ENCODE data around the gene EZH2.

EZH2 gene

DNA sequence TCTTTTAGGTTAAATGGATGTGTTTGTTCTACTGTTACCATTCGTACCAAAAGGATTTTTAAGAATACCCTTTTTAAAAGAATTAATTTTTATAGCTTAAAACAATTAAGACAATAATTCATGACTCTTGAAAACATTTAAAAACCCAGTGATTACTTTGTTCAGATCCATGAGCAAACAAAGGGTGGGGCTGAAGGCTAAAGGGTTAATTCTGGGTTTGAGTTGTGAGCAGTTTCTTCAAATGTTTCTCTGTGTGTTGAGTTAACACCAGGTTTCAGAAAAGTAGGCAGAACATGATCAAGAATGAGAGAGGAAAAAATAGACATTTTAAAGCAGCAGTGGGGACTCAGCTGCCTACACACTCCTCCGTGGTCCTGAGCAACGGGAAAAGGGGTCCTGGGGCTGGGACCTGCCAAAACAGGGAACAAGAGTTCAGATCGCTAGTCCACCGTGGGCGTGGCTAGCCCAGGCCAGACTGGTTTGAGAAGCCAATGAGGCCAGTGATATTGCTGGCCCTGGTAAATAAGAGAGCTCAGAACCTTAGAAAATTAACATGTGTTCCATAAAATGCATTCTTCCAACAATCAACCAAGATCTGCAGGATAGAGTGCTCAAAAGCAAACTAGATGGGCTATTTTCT is 14.9 kb upstream of the EZH2 start:
- DNase-seq = no peak

- no peak for DNase-seq
These were observed 10.5 kb upstream of the EZH2 start for GRCh38 chr7:148894591-148894990.

- no peak for DNase-seq
These were observed 9.0 kb upstream of the EZH2 start for GRCh38 chr7:148893071-148893470.

DNA sequence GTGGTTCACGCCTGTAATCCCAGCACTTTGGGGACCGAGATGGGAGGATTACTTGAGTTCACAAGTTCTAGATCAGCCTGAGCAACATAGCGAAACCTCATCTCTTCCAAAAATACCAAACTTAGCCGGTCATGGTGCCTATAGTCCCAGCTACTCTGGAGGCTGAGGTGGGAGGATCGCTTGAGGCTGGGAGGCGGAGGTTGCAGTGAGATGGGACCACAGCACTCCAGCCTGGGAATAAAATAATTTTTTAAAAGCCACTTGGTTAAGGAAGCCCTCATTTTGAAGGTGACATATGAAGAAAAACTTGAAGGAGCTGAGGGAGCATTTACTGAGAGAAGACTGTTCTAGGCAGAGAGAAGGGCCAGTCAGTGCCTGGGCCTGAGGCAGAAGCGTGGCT is 4.2 kb upstream of the EZH2 start:
- DNase-seq = no peak

DNA sequence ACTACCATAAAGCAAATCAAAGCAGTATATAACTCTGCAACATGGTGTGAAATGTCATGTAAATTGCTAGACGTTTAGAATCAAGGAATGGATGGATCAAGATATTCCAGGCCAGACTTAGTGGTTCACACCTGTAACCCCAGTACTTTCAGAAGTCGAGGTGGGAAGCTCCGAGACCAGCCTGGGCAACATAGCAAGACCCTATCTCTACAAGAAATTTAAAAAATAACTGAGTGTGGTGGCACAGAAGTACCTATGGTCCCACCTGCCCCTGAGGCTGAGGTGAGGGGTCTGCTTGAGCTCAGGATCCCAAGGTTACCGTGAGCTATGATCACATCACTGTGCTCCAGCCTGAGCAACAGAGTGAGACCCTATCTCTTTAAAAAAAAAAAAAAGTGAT is 2.8 kb upstream of the EZH2 start:
- DNase-seq = no peak

DNA sequence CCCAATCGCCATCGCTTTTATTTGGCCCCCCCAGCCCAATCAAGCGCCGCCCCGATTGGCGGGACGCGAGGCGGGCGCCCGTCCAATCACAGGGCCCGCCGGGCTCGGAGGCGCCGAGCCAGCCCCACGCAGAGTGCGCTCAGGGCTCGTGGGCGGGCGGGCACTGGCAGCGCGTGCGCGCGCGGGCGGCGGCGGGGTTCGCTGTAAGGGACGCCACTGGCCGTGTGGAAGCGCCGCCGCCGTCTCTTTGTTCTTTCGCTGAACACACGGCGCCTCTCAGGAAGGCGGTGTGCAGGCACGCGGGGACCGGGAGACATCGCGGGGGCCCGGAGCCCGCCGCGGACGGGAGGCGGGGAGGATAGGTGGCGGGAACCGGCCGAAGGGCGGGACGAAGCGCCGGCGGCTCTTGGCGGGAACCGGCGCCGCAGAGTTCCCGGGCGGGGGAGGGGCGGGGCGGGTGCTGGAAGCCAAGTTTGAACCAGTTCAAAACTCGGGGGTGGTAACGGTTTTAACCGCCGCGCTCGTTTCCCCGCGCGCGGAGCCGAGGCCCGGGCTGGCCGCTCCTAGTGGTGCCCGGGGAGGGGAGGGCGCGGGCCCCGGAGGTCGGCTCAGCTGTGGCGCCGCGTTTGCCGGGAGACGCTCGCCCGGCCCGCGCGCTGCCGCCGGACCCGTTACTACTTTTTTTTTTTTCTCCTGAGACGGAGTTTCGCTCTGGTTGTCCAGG is 370 bp upstream of the EZH2 start:
- DNase-seq = peak; percentile 94

GRCh38 chr7:148883266-148884048 is 634 bp downstream of the EZH2 start:
- peak; percentile 65 for DNase-seq

DNA sequence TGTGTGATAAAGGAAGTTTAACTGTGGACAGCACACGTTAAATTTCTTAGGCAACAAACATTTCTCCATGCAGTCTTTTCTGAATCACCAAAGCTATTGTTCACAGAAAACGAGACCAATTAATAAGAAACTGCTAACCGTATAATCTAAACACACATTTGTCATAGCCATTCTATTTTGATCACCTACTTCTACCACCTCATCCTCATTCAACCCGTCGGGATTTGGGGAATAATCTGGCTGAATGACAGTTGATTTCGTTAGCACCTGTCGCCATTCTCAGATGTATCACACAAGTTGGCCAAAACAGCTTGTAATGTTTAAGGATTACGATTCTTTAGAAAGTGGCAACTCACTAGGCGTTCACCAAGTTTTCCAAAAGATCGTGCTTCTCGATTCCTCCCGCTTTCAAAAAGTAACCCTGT is 1.2 kb downstream of the EZH2 start:
- no peak for DNase-seq

- DNase-seq = no peak
These were observed 1.9 kb downstream of the EZH2 start for GRCh38 chr7:148882192-148882591.

DNA sequence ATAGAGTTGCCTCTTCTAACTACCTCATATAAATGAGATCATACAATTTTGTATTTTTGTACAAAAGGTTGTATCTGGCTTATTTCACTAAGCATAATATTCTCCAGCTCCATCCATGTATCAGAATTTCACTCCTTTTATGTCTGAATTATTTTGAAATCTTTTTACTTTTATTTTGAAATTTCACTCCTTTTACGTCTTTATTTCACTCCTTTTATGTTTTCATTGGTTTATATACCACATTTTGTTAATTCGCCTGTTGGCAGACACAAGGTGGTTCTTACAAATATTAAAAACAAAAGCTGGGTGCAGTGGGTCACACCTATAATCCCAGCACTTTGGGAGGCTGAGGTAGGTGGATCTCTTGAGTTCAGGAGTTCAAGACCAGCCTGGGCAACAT is 5.8 kb downstream of the EZH2 start:
- no peak for DNase-seq

DNA sequence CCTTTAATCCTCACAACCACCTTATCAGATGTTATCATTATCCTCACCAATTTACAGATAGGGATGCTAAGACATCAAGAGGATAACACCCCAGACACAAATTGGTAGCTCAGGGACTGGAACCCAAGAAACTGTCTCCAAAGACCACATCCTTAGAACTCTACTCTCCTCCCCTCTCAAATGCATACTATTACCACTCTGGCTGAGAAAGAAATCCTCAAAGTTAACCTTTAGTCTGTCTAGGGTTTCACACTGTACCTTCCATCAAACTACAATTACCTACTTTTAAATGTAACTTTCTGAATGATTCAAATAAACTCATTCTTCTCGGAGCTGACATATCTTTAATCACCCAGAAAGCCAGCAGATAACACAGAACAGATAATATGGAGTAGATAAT is 6.6 kb downstream of the EZH2 start:
- no peak for DNase-seq

GRCh38 chr7:148872188-148872587 is 11.9 kb downstream of the EZH2 start:
- DNase-seq = no peak

DNA sequence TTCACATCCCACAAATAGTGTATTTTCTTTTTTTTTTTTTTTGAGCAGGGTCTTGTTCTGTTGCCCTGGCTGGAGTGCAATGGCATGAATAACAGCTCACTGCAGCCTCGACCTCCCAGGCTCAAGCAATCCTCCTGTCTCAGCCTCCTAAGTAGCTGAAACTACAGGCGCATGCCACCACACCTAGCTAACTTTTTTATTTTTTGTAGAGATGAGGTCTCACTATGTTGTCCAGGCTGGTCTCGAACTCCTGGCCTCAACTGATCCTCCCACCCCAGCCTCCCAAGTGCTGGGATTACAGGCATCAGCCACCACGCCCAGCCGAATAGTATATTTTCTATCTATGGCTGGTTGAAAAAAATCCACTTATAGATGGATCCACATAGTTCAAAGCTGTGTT is 12.5 kb downstream of the EZH2 start:
- no peak for DNase-seq

DNA sequence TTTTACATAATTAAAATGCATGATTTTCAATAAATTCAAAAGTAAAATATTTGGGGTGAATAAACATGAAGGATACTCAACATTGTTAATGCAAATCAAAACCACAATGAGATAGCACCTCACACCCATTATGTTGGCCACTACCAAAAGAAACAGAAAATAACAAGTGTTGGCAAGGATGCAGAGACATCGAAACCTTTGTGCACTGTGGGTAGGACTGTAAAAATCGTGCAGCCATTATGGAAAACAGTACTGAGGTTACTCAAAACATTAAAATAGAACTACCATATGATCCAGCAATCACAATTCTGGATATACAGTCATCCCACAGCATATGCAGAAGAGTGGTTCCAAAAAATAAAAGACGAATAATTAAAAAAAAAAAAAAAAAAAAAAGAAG is 13.1 kb downstream of the EZH2 start:
- DNase-seq = no peak

- no peak for DNase-seq
These were observed 15.8 kb downstream of the EZH2 start for GRCh38 chr7:148868378-148868674.

- DNase-seq = no peak
These were observed 16.3 kb downstream of the EZH2 start for GRCh38 chr7:148867596-148868377.

DNA sequence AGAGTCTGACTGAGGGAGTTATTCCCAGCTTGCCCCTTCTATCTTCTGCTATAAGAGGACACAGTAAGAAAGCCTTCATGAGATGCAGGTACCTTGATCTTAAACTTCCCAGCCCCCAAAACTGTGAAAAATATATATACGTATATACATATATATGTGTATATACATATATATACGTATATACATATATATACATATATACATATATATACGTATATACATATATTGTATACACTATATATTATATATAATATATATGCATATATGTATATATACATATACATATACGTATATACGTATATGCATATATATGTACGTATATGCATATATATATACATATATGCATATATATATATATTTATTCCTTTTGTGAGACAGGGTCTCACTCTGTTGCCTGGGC is 17.7 kb downstream of the EZH2 start:
- no peak for DNase-seq

GRCh38 chr7:148865283-148865682 is 18.8 kb downstream of the EZH2 start:
- no peak for DNase-seq

DNA sequence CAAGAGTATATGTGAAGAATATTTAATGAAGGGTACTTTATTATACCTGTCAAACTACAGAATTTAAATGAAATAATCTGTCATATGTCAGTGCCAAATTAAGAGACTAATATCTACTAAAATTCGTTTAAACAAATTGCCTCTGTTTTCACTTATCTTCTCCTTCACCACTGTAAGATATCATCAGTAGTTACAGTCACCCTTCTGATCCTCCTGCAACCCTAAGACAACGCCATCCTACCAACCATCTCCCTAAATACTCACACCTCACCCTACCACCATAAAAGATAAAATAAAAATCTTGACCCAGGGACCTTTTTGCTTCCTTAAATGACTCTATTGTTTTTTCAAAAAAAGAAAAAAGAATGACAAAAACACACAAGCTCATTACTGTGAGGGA is 20.8 kb downstream of the EZH2 start:
- DNase-seq = no peak

- no peak for DNase-seq
These were observed 21.6 kb downstream of the EZH2 start for GRCh38 chr7:148862481-148862880.

GRCh38 chr7:148858489-148858888 is 25.6 kb downstream of the EZH2 start:
- no peak for DNase-seq

DNA sequence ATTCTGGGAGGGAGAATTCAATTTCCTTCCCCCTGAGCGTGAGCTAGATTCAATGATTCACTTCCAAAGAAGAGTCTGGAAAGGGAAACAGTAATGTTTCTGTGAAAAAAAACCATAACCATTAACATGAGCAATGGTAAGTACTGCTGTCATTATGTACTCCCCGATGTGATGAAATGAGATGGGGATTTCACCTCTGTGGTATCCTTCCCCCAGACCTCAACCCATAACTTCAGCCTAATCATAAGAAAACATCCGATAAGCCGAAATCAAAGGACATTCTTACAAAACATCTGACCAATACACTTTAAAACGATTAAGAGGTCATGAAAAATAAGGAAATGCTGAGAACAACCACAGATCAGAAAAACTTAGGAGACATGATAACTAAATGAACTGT is 27.2 kb downstream of the EZH2 start:
- no peak for DNase-seq

DNA sequence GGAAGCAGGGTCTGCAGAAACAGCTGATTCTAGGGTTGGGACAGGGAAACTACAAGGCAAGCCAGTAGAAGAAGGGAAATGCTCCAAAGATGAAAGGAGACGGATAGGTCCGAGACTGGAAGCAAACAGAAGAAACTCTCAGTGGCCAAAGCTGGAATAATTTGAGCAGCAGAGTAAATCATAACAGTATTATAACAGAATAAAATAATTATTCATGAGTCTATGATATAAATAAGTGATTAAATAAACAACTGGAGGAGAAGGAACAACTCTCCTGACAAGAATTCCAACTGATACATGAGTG is 27.6 kb downstream of the EZH2 start:
- no peak for DNase-seq

GRCh38 chr7:148854983-148855382 is 29.1 kb downstream of the EZH2 start:
- no peak for DNase-seq

Data from activated naive CD4-positive, alpha-beta T cell treated with Interleukin-2 at 50 U/mL for 16 hours (primary cell).